Neural cell (in vitro differentiated cells): ENCODE results near the gene DCPS. TPM values are rescaled to one million over a fixed set of nuclear protein-coding genes. Genes with fewer than 3 reads are reported as not detected.

ENCODE experiments used
- H2AFZ ChIP-seq: fragments of 200-600, 300-800 bp; sonication (generic), shearing (Covaris generic); 2 replicates; pipeline ENCODE4 v1.6.0; 2014; ENCODE audit warnings: low read depth, mild to moderate bottlenecking, antibody characterized with exemption, low read length, moderate library complexity
- H3F3A ChIP-seq: fragments of 200-600 bp; shearing (Covaris generic); 2 replicates; pipeline ENCODE4 v1.6.1; 2016; ENCODE audit warnings: mild to moderate bottlenecking, moderate library complexity, mixed read lengths, antibody characterized with exemption, low read length; ENCODE audit not compliant: insufficient read depth, poor library complexity, severe bottlenecking
- H3K27ac ChIP-seq: fragments of 200-600, 300-800 bp; sonication (generic), shearing (Covaris generic); 2 replicates; pipeline ENCODE4 v1.5.1; 2014; ENCODE audit warnings: mild to moderate bottlenecking, low read length, moderate library complexity
- H3K27me3 ChIP-seq: fragments of 300-800, 200-600 bp; sonication (generic), shearing (Covaris generic); 2 replicates; pipeline ENCODE4 v1.6.0; 2014; ENCODE audit warnings: mild to moderate bottlenecking, low read depth, low read length, moderate library complexity; ENCODE audit not compliant: insufficient read depth
- H3K36me3 ChIP-seq: fragments of 300-800, 200-600 bp; sonication (generic), shearing (Covaris generic); 2 replicates; pipeline ENCODE4 v1.5.1; 2014; ENCODE audit warnings: mild to moderate bottlenecking, antibody characterized with exemption, low read length, moderate library complexity; ENCODE audit not compliant: insufficient read depth
- H3K4me2 ChIP-seq: fragments of 300-800, 200-600 bp; sonication (generic), shearing (Covaris generic); 2 replicates; pipeline ENCODE4 v1.6.0; 2014; ENCODE audit warnings: mild to moderate bottlenecking, low read length
- H3K4me3 ChIP-seq: fragments of 300-800, 200-600 bp; sonication (generic), shearing (Covaris generic); 2 replicates; pipeline ENCODE4 v1.5.1; 2014; ENCODE audit warnings: mild to moderate bottlenecking, low read length, moderate library complexity
- H3K79me2 ChIP-seq: fragments of 200-600 bp; shearing (Covaris generic); replicated peaks from 2 replicates; pipeline ENCODE4 v1.6.0; 2014; ENCODE audit warnings: mild to moderate bottlenecking, low read length, moderate library complexity; ENCODE audit not compliant: insufficient read depth
- H3K9ac ChIP-seq: fragments of 300-800, 200-600 bp; sonication (generic), shearing (Covaris generic); 2 replicates; pipeline ENCODE4 v1.6.1; 2016; ENCODE audit warnings: mild to moderate bottlenecking, low read length, mixed read lengths
- H3K9me2 ChIP-seq: fragments of 200-600 bp; shearing (Covaris generic); 2 replicates; pipeline ENCODE4 v1.6.1; 2016; ENCODE audit warnings: mild to moderate bottlenecking, low read length, mixed read lengths; ENCODE audit not compliant: insufficient read depth
- H3K9me3 ChIP-seq: fragments of 200-600, 300-800 bp; sonication (generic), shearing (Covaris generic); 2 replicates; pipeline ENCODE4 v1.6.1; 2016; ENCODE audit warnings: mild to moderate bottlenecking, mixed run types, low read length, moderate library complexity, mixed read lengths
- H4K20me1 ChIP-seq: fragments of 200-600 bp; shearing (Covaris generic); 2 replicates; pipeline ENCODE4 v1.6.1; 2016; ENCODE audit warnings: mild to moderate bottlenecking, mixed run types; ENCODE audit not compliant: insufficient read depth
- CTCF ChIP-seq: fragments of 450-650 bp; IDR thresholded peaks from 2 replicates; pipeline ENCODE4 v1.5.1; 2014; ENCODE audit warnings: antibody characterized with exemption, mild to moderate bottlenecking, moderate library complexity; ENCODE audit not compliant: poor library complexity, severe bottlenecking
- EP300 ChIP-seq: fragments of 450-650 bp; conservative IDR thresholded peaks from 2 replicates; pipeline ENCODE4 v1.6.1; 2014; ENCODE audit warnings: antibody characterized with exemption, mild to moderate bottlenecking, moderate library complexity; ENCODE audit not compliant: poor library complexity, severe bottlenecking
- EZH2 ChIP-seq: fragments of 200-600, 300-800 bp; shearing (Covaris generic), sonication (generic); IDR thresholded peaks from 2 replicates; pipeline ENCODE4 v1.6.1; 2014; ENCODE audit warnings: antibody characterized with exemption, low read length, borderline replicate concordance, mild to moderate bottlenecking; ENCODE audit not compliant: insufficient read depth, poor library complexity, severe bottlenecking
- MXI1 ChIP-seq: fragments of 450-650 bp; conservative IDR thresholded peaks from 2 replicates; pipeline ENCODE4 v1.6.1; 2014; ENCODE audit warnings: antibody characterized with exemption, mild to moderate bottlenecking; ENCODE audit not compliant: poor library complexity, severe bottlenecking
- POLR2AphosphoS5 ChIP-seq: IDR thresholded peaks from 2 replicates; pipeline ENCODE4 v1.6.1; 2012
- RAD21 ChIP-seq: fragments of 450-650 bp; conservative IDR thresholded peaks from 2 replicates; pipeline ENCODE4 v1.6.1; 2014; ENCODE audit warnings: antibody characterized with exemption, mild to moderate bottlenecking, moderate library complexity
- REST ChIP-seq: IDR thresholded peaks from 2 replicates; pipeline ENCODE4 v1.6.1; 2012; ENCODE audit warnings: borderline replicate concordance
- SMC3 ChIP-seq: fragments of 450-650 bp; conservative IDR thresholded peaks from 2 replicates; pipeline ENCODE4 v1.6.1; 2014; ENCODE audit warnings: antibody characterized with exemption, mild to moderate bottlenecking, moderate library complexity; ENCODE audit not compliant: poor library complexity
- TAF1 ChIP-seq: IDR thresholded peaks from 2 replicates; pipeline ENCODE4 v1.6.1; 2012; ENCODE audit warnings: low read depth
- polyA plus RNA-seq: library from polyadenylated mRNA; depleted of rRNA; stranded (reverse); fragments of >200 nt; gene quantifications from 2 replicates; pipeline ENCODE4 v1.2.3, GENCODE V29; 2014

The DCPS gene
- polyA plus RNA-seq, 1 donor from 2014 or later = 6.4 TPM

- no peaks in the 10 kb centered on the region for H3K79me2 ChIP-seq
- H2AFZ ChIP-seq = no peak overlapping the region
- H3K36me3 ChIP-seq = no peaks in the 10 kb centered on the region
- no peaks in the 10 kb centered on the region for H4K20me1 ChIP-seq
- TF ChIP-seq MXI1 (no peak), RAD21 (no peak), EP300 (no peak), SMC3 (no peak), REST (no peak), TAF1 (no peak), CTCF (no peak), EZH2 (no peak), POLR2AphosphoS5 (no peak)
- no peaks in the 10 kb centered on the region for H3K9me2 ChIP-seq
- no peak overlapping the region for H3K4me3 ChIP-seq
- H3K4me2 ChIP-seq = no peak overlapping the region
- H3K27me3 ChIP-seq = no peaks in the 10 kb centered on the region
- H3F3A ChIP-seq = no peaks in the 10 kb centered on the region
- H3K9me3 ChIP-seq = no peaks in the 10 kb centered on the region
- no peak overlapping the region for H3K9ac ChIP-seq
- H3K27ac ChIP-seq = no peak overlapping the region
Observed at GRCh38 chr11:126361400-126361799, 57.5 kb downstream of the DCPS start.

GRCh38 chr11:126362879-126363655, 59.2 kb downstream of the DCPS start:
- Histone ChIP-seq H3K4me3 (no peak overlapping the region), H3K9me2 (no peaks in the 10 kb centered on the region), H3K27ac (no peak overlapping the region), H3K9ac (no peak overlapping the region), H3K9me3 (no peaks in the 10 kb centered on the region), H3K79me2 (no peaks in the 10 kb centered on the region), H4K20me1 (no peaks in the 10 kb centered on the region), H3F3A (no peaks in the 10 kb centered on the region), H3K27me3 (no peaks in the 10 kb centered on the region), H3K4me2 (no peak overlapping the region), H3K36me3 (no peaks in the 10 kb centered on the region), H2AFZ (no peak overlapping the region)
- TF ChIP-seq CTCF (no peak), MXI1 (no peak), SMC3 (no peak), EP300 (no peak), POLR2AphosphoS5 (no peak)
